Measurements from ENCODE around the gene USHBP1. TPM values are rescaled to one million over a fixed set of nuclear protein-coding genes. Genes with fewer than 3 reads are reported as not detected.

Gene USHBP1
- total RNA-seq, 2 experiments from 2014 or later, result not detected

- H3K4me1 Mint-ChIP-seq (ENCODE audit: low read depth), result peaks cover 5% of the 10 kb centered on the region
- H3K36me3 Mint-ChIP-seq (ENCODE audit: low read depth), result no peaks in the 10 kb centered on the region
- Histone ChIP-seq H3K27me3 (ENCODE audit: control insufficient read depth in 1 of 2, insufficient read depth in 2 of 2, low read length in 2 of 2) (no peaks in the 10 kb centered on the region), H3K4me3 (ENCODE audit: low read length) (no peak overlapping the region), H3K9me3 (ENCODE audit: control insufficient read depth in 1 of 2, insufficient read depth in 1 of 2, low read length in 2 of 2) (no peaks in the 10 kb centered on the region), H3K36me3 (ENCODE audit: insufficient read depth, low read length) (no peaks in the 10 kb centered on the region), H3K27ac (ENCODE audit: low read depth in 1 of 2, low read length in 2 of 2) (no peak overlapping the region), H3K4me1 (ENCODE audit: insufficient read depth, low read length) (peaks cover 6% of the 10 kb centered on the region)
- DNase-seq, result no peak
- TF ChIP-seq CTCF (IDR thresholded peaks at IDR 0.05), result no peak
- intact Hi-C loops (cut with DNase I, micrococcal nuclease), result no loop called here
- CTCF ChIA-PET, result interaction anchor here (0.6 to 1.4 kb wide), 2 partner anchors 49 to 614 kb away, joined by 3 to 5 read pairs; no protein-coding TSS in a partner anchor
- no peak for ATAC-seq (ENCODE audit: poor library complexity)
- POLR2A ChIA-PET, result no interaction called here
- no peak overlapping the region for H3K4me3 Mint-ChIP-seq
- no peak overlapping the region for H3K27ac Mint-ChIP-seq
- H3K9me3 Mint-ChIP-seq, result no peaks in the 10 kb centered on the region
- no peaks in the 10 kb centered on the region for H3K27me3 Mint-ChIP-seq
Observed at GRCh38 chr19:17256130-17256529, 8.4 kb downstream of the USHBP1 start.

- intact Hi-C loops (cut with DNase I, micrococcal nuclease), result no loop called here
- no peak overlapping the region for H3K4me3 Mint-ChIP-seq
- no peaks in the 10 kb centered on the region for H3K36me3 Mint-ChIP-seq (ENCODE audit: low read depth)
- H3K4me1 Mint-ChIP-seq (ENCODE audit: low read depth), result no peaks in the 10 kb centered on the region
- DNase-seq (no peak), ATAC-seq (ENCODE audit: poor library complexity) (no peak)
- Histone ChIP-seq H3K27ac (ENCODE audit: low read depth in 1 of 2, low read length in 2 of 2) (no peak overlapping the region), H3K27me3 (ENCODE audit: control insufficient read depth in 1 of 2, insufficient read depth in 2 of 2, low read length in 2 of 2) (no peaks in the 10 kb centered on the region), H3K9me3 (ENCODE audit: control insufficient read depth in 1 of 2, insufficient read depth in 1 of 2, low read length in 2 of 2) (no peaks in the 10 kb centered on the region), H3K4me3 (ENCODE audit: low read length) (no peak overlapping the region), H3K4me1 (ENCODE audit: insufficient read depth, low read length) (no peaks in the 10 kb centered on the region), H3K36me3 (ENCODE audit: insufficient read depth, low read length) (no peaks in the 10 kb centered on the region)
- no peaks in the 10 kb centered on the region for H3K27me3 Mint-ChIP-seq
- ChIA-PET CTCF (no interaction called here), POLR2A (no interaction called here)
- no peak overlapping the region for H3K27ac Mint-ChIP-seq
- no peaks in the 10 kb centered on the region for H3K9me3 Mint-ChIP-seq
- TF ChIP-seq CTCF (IDR thresholded peaks at IDR 0.05), result no peak
Observed at GRCh38 chr19:17255150-17255621, 9.4 kb downstream of the USHBP1 start.

- Mint-ChIP-seq H3K27ac (no peak overlapping the region), H3K27me3 (no peaks in the 10 kb centered on the region), H3K4me3 (no peak overlapping the region), H3K36me3 (ENCODE audit: low read depth) (no peaks in the 10 kb centered on the region), H3K9me3 (no peaks in the 10 kb centered on the region), H3K4me1 (ENCODE audit: low read depth) (no peaks in the 10 kb centered on the region)
- ChIA-PET POLR2A (no interaction called here), CTCF (no interaction called here)
- intact Hi-C loops (cut with DNase I, micrococcal nuclease), result no loop called here
- no peak for DNase-seq
- Histone ChIP-seq H3K9me3 (ENCODE audit: control insufficient read depth in 1 of 2, insufficient read depth in 1 of 2, low read length in 2 of 2) (no peaks in the 10 kb centered on the region), H3K4me1 (ENCODE audit: insufficient read depth, low read length) (no peaks in the 10 kb centered on the region), H3K4me3 (ENCODE audit: low read length) (no peak overlapping the region), H3K36me3 (ENCODE audit: insufficient read depth, low read length) (no peaks in the 10 kb centered on the region), H3K27me3 (ENCODE audit: control insufficient read depth in 1 of 2, insufficient read depth in 2 of 2, low read length in 2 of 2) (no peaks in the 10 kb centered on the region), H3K27ac (ENCODE audit: low read depth in 1 of 2, low read length in 2 of 2) (no peak overlapping the region)
- ATAC-seq (ENCODE audit: poor library complexity), result no peak
- no peak for TF ChIP-seq CTCF (IDR thresholded peaks at IDR 0.05)
Observed at GRCh38 chr19:17254636-17255035, 9.9 kb downstream of the USHBP1 start.

Measured in CD4-positive, alpha-beta T cell (primary cell).